Lower leg skin (tissue), 3 donors: Measurements from ENCODE around the gene PLB1.

Experiments used
- CTCF ChIP-seq, 3 donors: fragments of 450-650 bp; IDR thresholded peaks; one replicate each; pipeline ENCODE4 v1.5.1; 2016; ENCODE audit warnings: antibody characterized with exemption in 3 of 3, mild to moderate bottlenecking in 3 of 3, moderate library complexity in 2 of 3
- POLR2A ChIP-seq, 2 donors: fragments of 450-650 bp; IDR thresholded peaks; one replicate each; pipeline ENCODE4 v1.6.1; 2016 to 2017; ENCODE audit warnings: antibody characterized with exemption in 2 of 2, mild to moderate bottlenecking in 1 of 2, moderate library complexity in 1 of 2

- no peak for TF ChIP-seq CTCF (IDR thresholded peaks at IDR 0.05)
- no peak for TF ChIP-seq POLR2A (IDR thresholded peaks at IDR 0.05)
Measured at GRCh38 chr2:28608500-28609424, 112.9 kb downstream of the PLB1 start.
